ENCODE data around the gene SNRPF. TPM values are rescaled to one million over a fixed set of nuclear protein-coding genes. Genes with fewer than 3 reads are reported as not detected.

SNRPF gene
- total and polyA plus RNA-seq, 2 of the 8 experiments (the other 6 are each of a cell fraction or from before 2014, with no cell fraction given) = 58.5 to 79.7 TPM

DNA sequence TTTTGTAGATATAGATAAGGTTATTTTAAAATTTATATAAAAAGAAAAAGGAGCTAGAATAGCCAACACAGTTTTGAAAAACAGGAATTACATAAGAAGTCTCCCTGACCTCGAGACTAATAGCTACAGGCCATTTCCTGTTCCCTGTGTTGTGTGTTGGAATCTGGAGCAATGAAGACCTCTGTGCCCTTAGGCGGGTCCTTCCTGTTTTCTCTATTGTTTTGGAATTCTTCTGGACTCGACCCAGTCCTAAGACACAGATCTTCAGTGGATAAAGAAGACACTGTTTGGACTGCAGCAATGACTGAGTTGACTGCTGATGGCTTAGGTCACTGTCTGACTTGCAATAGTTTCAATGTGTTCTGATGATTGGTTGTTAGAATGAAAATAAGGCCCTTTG lies 26.2 kb downstream of the SNRPF start (continued):
- no peak for TF ChIP-seq HDAC2 (IDR thresholded peaks at IDR 0.05; ENCODE audit: borderline replicate concordance in 1 of 2, low read depth in 2 of 2, low read length in 2 of 2)
- TF ChIP-seq CBX8 (IDR thresholded peaks at IDR 0.05; ENCODE audit: borderline replicate concordance, low read depth, low read length) = no peak
